ENCODE results near the gene MAPK8IP3. TPM values are rescaled to one million over a fixed set of nuclear protein-coding genes. Genes with fewer than 3 reads are reported as not detected.
A peak's percentile ranks its signal among the peaks of the same experiment; 100 is the strongest.

Gene MAPK8IP3
- total and polyA plus RNA-seq, 9 of the 15 experiments (the other 6 are each of a cell fraction or from before 2014, with no cell fraction given), result 0.17 to 58.7 (median 16.7) TPM

GRCh38 chr16:1769402-1770300, 63.7 kb downstream of the MAPK8IP3 start (continued):
- no peak for TF ChIP-seq THAP12 (CRISPR knock-in tag; IDR thresholded peaks at IDR 0.05)
- no peak for TF ChIP-seq ZNF778 (CRISPR knock-in tag; IDR thresholded peaks at IDR 0.05)
- no peak for TF ChIP-seq ZNF445 (CRISPR knock-in tag; IDR thresholded peaks at IDR 0.05; ENCODE audit: low read depth)
- no peak for TF ChIP-seq ELK1 (CRISPR knock-in tag; IDR thresholded peaks at IDR 0.05)
- TF ChIP-seq MEF2D (tag; conservative IDR thresholded peaks at IDR 0.05; ENCODE audit: low read depth), result no peak
- TF ChIP-seq KLF13 (tag; IDR thresholded peaks at IDR 0.05; ENCODE audit: borderline replicate concordance, low read depth), result no peak
- TF ChIP-seq RBM22 (IDR thresholded peaks at IDR 0.05; ENCODE audit: low read depth, low read length, poor library complexity, severe bottlenecking), result no peak
- no peak for TF ChIP-seq CHD4 (IDR thresholded peaks at IDR 0.05; ENCODE audit: insufficient read depth, insufficient replicate concordance, low read depth, low read length, poor library complexity, severe bottlenecking)
- peak; percentile 22; the same call in 1 of the 2 replicates for TF ChIP-seq POLR2G (IDR thresholded peaks at IDR 0.05; ENCODE audit: low read depth, low read length)
- no peak for TF ChIP-seq SMARCA5 (IDR thresholded peaks at IDR 0.05)
- TF ChIP-seq ZNF764 (CRISPR knock-in tag; IDR thresholded peaks at IDR 0.05; ENCODE audit: low read depth), result no peak
- no peak; the same call in 1 of the 2 replicates for TF ChIP-seq ZFX (CRISPR knock-in tag; IDR thresholded peaks at IDR 0.05)
- TF ChIP-seq DNMT1 (IDR thresholded peaks at IDR 0.05), result no peak
- TF ChIP-seq ZBTB12 (CRISPR knock-in tag; IDR thresholded peaks at IDR 0.05), result no peak
- no peak for TF ChIP-seq ZNF280B (CRISPR knock-in tag; IDR thresholded peaks at IDR 0.05)
